ENCODE data around the gene PRTG.
"Not testable (repeated sequence)": the region's sequence is repeated elsewhere in the genome, so short reads cannot be mapped to it uniquely, and the experiment has no call there.

Gene PRTG

DNA sequence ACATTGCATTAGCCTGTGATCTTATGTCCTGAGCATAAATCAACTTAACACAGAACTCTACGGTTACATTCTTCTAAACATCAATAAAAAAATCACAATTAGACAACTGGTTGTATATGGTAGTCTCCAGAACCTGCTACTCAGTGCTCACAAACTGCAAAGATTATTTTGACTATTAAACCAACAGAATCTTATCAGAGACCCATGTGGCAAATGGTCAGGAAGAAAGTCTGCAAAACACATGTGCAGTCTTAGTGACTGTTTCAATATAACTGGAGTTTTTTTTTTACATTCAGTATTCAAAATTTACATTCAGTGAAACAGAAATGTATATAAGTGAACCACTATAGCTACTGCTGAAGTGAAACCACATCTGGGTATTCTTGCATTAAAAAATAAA is 127.5 kb downstream of the PRTG start:
- Histone ChIP-seq H3K9ac (no peak overlapping the region), H3K4me3 (ENCODE audit: low read depth, low read length) (no peak overlapping the region), H3K4me2 (ENCODE audit: low read length) (no peak overlapping the region), H3K36me3 (ENCODE audit: control insufficient read depth, insufficient read depth, low read length) (no peaks in the 10 kb centered on the region), H3K27me3 (ENCODE audit: control insufficient read depth, insufficient read depth, low read length) (no peaks in the 10 kb centered on the region), H3K9me3 (ENCODE audit: control insufficient read depth, low read length) (no peaks in the 10 kb centered on the region), H3K4me1 (no peaks in the 10 kb centered on the region), H3K79me2 (no peaks in the 10 kb centered on the region), H2AFZ (no peak overlapping the region), H3K27ac (no peak overlapping the region)
- TF ChIP-seq CTCF (IDR thresholded peaks at IDR 0.05) = no peak

GRCh38 chr15:55613727-55614126 is 129.2 kb downstream of the PRTG start:
- no peak overlapping the region for H3K9ac ChIP-seq
- H3K9me3 ChIP-seq (ENCODE audit: control insufficient read depth, low read length) = no peaks in the 10 kb centered on the region
- no peaks in the 10 kb centered on the region for H3K4me1 ChIP-seq
- TF ChIP-seq CTCF (IDR thresholded peaks at IDR 0.05) = no peak
- H3K27ac ChIP-seq = no peak overlapping the region
- no peak overlapping the region for H3K4me3 ChIP-seq (ENCODE audit: low read depth, low read length)
- H2AFZ ChIP-seq = no peak overlapping the region
- H3K27me3 ChIP-seq (ENCODE audit: control insufficient read depth, insufficient read depth, low read length) = no peaks in the 10 kb centered on the region
- H3K4me2 ChIP-seq (ENCODE audit: low read length) = no peak overlapping the region
- H3K36me3 ChIP-seq (ENCODE audit: control insufficient read depth, insufficient read depth, low read length) = no peaks in the 10 kb centered on the region
- H3K79me2 ChIP-seq = no peaks in the 10 kb centered on the region

DNA sequence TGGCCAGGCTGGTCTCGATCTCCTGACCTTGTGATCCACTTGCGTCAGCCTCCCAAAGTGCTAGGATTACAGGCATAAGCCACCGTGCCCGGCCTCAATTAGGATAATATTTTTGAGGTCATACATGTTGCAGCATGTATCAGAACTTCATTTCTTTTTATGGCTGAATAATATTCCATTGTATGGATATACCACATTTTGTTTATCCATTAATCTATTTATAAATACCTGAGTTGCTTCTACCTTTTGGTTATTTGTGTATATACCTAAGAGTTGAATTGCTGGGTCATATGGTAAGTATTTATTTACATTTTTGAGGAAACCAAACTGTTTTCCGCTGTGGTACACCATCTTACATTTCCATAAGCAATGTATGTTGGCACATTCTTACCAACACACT is 136.7 kb downstream of the PRTG start:
- no peak for TF ChIP-seq CTCF (IDR thresholded peaks at IDR 0.05)
- Histone ChIP-seq H3K4me1 (no peaks in the 10 kb centered on the region), H3K9ac (no peak overlapping the region), H3K36me3 (ENCODE audit: control insufficient read depth, insufficient read depth, low read length) (no peaks in the 10 kb centered on the region), H3K9me3 (ENCODE audit: control insufficient read depth, low read length) (no peaks in the 10 kb centered on the region), H3K79me2 (no peaks in the 10 kb centered on the region), H3K4me2 (ENCODE audit: low read length) (no peak overlapping the region), H3K27ac (no peak overlapping the region), H3K4me3 (ENCODE audit: low read depth, low read length) (no peak overlapping the region), H3K27me3 (ENCODE audit: control insufficient read depth, insufficient read depth, low read length) (no peaks in the 10 kb centered on the region), H2AFZ (no peak overlapping the region)

- Histone ChIP-seq H3K4me2 (ENCODE audit: low read length) (no peak overlapping the region), H3K4me1 (no peaks in the 10 kb centered on the region)
- no peak for TF ChIP-seq CTCF (IDR thresholded peaks at IDR 0.05)
Observed at GRCh38 chr15:55601374-55601773, 141.6 kb downstream of the PRTG start.

GRCh38 chr15:55599439-55599838 is 143.5 kb downstream of the PRTG start:
- no peaks in the 10 kb centered on the region for H3K27me3 ChIP-seq (ENCODE audit: control insufficient read depth, insufficient read depth, low read length)
- H3K4me3 ChIP-seq (ENCODE audit: low read depth, low read length) = no peak overlapping the region
- H3K9me3 ChIP-seq (ENCODE audit: control insufficient read depth, low read length) = no peaks in the 10 kb centered on the region
- no peaks in the 10 kb centered on the region for H3K36me3 ChIP-seq (ENCODE audit: control insufficient read depth, insufficient read depth, low read length)
- no peaks in the 10 kb centered on the region for H3K79me2 ChIP-seq
- no peaks in the 10 kb centered on the region for H3K4me1 ChIP-seq
- H2AFZ ChIP-seq = no peak overlapping the region
- no peak overlapping the region for H3K4me2 ChIP-seq (ENCODE audit: low read length)
- H3K27ac ChIP-seq = no peak overlapping the region
- TF ChIP-seq CTCF (IDR thresholded peaks at IDR 0.05) = no peak
- no peak overlapping the region for H3K9ac ChIP-seq

More at GRCh38 chr15:55601374-55601773, 141.6 kb downstream of the PRTG start:
- H3K27ac ChIP-seq = no peak overlapping the region
- no peaks in the 10 kb centered on the region for H3K9me3 ChIP-seq (ENCODE audit: control insufficient read depth, low read length)
- no peaks in the 10 kb centered on the region for H3K36me3 ChIP-seq (ENCODE audit: control insufficient read depth, insufficient read depth, low read length)
- H2AFZ ChIP-seq = no peak overlapping the region
- H3K9ac ChIP-seq = no peak overlapping the region
- no peak overlapping the region for H3K4me3 ChIP-seq (ENCODE audit: low read depth, low read length)
- H3K79me2 ChIP-seq = no peaks in the 10 kb centered on the region
- H3K27me3 ChIP-seq (ENCODE audit: control insufficient read depth, insufficient read depth, low read length) = no peaks in the 10 kb centered on the region

- H3K4me1 ChIP-seq; H3K9me3 ChIP-seq (ENCODE audit: control insufficient read depth, low read length); H3K4me3 ChIP-seq (ENCODE audit: low read depth, low read length); H3K27ac ChIP-seq; H3K79me2 ChIP-seq; H3K36me3 ChIP-seq (ENCODE audit: control insufficient read depth, insufficient read depth, low read length); H3K9ac ChIP-seq; H3K27me3 ChIP-seq (ENCODE audit: control insufficient read depth, insufficient read depth, low read length); H3K4me2 ChIP-seq (ENCODE audit: low read length); H2AFZ ChIP-seq: not testable (repeated sequence)
Observed at GRCh38 chr15:55593019-55593418, 149.9 kb downstream of the PRTG start.
